Smooth muscle cell of bladder (primary cell): ENCODE measurements around the gene LDLRAD1. TPM values are rescaled to one million over a fixed set of nuclear protein-coding genes. Genes with fewer than 3 reads are reported as not detected.

Source experiments
- total RNA-seq: library from RNA; depleted of rRNA; stranded (reverse); fragments of >200 nt; gene quantifications from 2 replicates; pipeline ENCODE4 v1.2.3, GENCODE V29; 2014

The LDLRAD1 gene, protein sequence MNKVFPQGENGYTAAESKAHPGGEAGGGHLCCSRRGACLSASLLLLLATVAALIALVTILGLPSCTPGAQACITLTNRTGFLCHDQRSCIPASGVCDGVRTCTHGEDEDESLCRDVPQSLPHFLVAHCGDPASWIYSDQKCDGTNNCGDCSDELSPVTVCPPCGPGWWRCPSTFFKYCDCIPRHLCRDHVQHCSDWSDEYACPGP
- total RNA-seq: not detected in 2 replicates

DNA sequence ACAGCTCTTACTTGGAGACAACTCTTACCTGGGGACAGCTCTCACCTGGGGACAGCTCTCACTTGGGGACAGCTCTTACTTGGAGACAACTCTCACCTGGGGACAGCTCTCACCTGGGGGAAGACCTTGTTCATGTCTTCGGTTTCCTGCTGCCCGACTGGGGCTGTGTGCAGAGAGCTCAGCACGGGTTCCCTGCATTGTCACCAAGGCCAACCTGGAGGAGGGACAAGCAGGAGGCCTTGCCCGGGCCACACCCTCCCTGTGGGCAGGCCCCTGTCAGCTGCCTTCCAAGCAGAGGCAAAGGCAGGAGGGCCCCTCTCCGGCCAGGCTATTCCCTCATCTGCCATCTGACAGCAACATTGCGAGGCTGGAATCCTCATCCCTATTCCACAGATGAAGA lies at the start of gene LDLRAD1:
Gene LDLRAD1 (minus strand): TSS at position 208 of the 400 bp plus-strand sequence. CDS start 74 bp downstream, at position 134.

DNA sequence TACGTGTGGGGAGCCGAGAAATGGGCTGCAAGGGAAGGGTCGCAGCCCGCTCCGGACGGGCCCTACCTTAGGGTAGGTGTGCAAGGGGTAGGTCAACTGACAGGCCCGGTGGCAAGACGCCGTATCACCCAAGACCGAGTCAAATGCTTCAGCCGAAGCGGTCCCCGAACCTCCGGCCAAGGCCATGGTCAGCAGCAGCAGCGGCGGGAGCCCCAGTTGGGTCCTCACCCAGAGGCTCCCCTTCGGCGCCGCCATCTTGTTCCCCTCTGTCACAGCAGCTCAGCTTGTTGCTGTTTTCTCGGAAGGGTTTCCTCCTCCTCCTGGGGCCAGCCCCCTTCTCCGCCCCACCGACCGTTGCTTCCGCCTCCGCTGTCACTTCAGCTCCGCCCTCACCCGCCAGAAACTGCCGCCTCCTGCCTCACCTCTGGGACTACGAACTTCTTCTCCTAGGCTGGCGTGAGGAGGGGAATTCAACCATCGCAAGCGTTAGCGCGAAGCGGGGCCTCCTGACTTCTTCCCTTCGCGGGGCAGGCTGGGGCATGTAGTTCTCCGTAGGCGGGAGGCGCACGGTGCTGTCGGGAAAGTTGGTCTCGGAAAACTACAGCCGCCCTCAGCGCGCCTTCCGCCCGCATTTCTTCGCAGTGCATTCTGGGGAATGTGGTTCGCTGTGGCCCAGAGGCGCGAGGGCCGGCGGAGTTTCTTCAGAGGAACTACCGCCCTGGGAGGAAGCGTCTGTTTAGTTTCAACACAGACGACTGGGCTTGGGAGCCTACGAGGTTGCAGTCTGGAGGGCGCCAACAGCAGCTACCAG lies 35.2 kb upstream of the LDLRAD1 start, which contains the start of the genes TCEANC2 and TMEM59:
Gene TCEANC2 (plus strand): TSS at position 675 of the 811 bp plus-strand sequence. CDS start 815 bp downstream, outside the sequence.
Gene TMEM59 (minus strand): TSS at position 271 of the 811 bp plus-strand sequence. CDS start 16 bp downstream, at position 255.

Other genes starting within 250 kb of the LDLRAD1 start
- 8.4 and 8.8 TPM in 2 replicates for gene NDC1, start 179.9 kb downstream of the LDLRAD1 start, total RNA-seq
- 28.7 and 32.4 TPM in 2 replicates for gene YIPF1, start 128.4 kb downstream of the LDLRAD1 start, total RNA-seq
- not detected in 2 replicates for gene DIO1, start 124.0 kb downstream of the LDLRAD1 start, total RNA-seq
- 16.5 and 23.8 TPM in 2 replicates for gene IFT25, start 72.5 kb downstream of the LDLRAD1 start, total RNA-seq
- gene LRRC42, start 71.8 kb downstream of the LDLRAD1 start, total RNA-seq: 23.9 and 25.9 TPM in 2 replicates
- gene TMEM59, start 35.0 kb upstream of the LDLRAD1 start, total RNA-seq: 373 and 516 TPM in 2 replicates
- gene TCEANC2, start 35.4 kb upstream of the LDLRAD1 start, total RNA-seq: 2.6 and 3.0 TPM in 2 replicates
- gene CDCP2, start 134.8 kb upstream of the LDLRAD1 start, total RNA-seq: not detected in 2 replicates
- 4.1 and 4.7 TPM in 2 replicates for gene CYB5RL, start 181.8 kb upstream of the LDLRAD1 start, total RNA-seq
- gene MRPL37, start 182.0 kb upstream of the LDLRAD1 start, total RNA-seq: 44.2 and 46.1 TPM in 2 replicates